ENCODE measurements around the gene TBK1.
A peak's percentile ranks its signal among the peaks of the same experiment; 100 is the strongest.

Gene TBK1

GRCh38 chr12:64452559-64453329 lies 824 bp downstream of the TBK1 start:
- DNase-seq (ENCODE audit: low read depth), result peak; percentile 43

- DNase-seq (ENCODE audit: low read depth), result no peak
These were observed 3.6 kb downstream of the TBK1 start for GRCh38 chr12:64455506-64455905.

- DNase-seq (ENCODE audit: low read depth), result no peak
These were observed 4.2 kb downstream of the TBK1 start for GRCh38 chr12:64456119-64456518.

- no peak for DNase-seq (ENCODE audit: low read depth)
These were observed 5.1 kb downstream of the TBK1 start for GRCh38 chr12:64457032-64457431.

GRCh38 chr12:64457466-64457865 lies 5.5 kb downstream of the TBK1 start:
- DNase-seq (ENCODE audit: low read depth), result no peak

- no peak for DNase-seq (ENCODE audit: low read depth)
These were observed 6.0 kb downstream of the TBK1 start for GRCh38 chr12:64457923-64458322.

GRCh38 chr12:64459394-64459891 lies 7.5 kb downstream of the TBK1 start:
- no peak for DNase-seq (ENCODE audit: low read depth)

GRCh38 chr12:64461634-64462414 lies 9.9 kb downstream of the TBK1 start:
- peak; percentile 53 for DNase-seq (ENCODE audit: low read depth)

GRCh38 chr12:64466178-64466577 lies 14.3 kb downstream of the TBK1 start:
- no peak for DNase-seq (ENCODE audit: low read depth)

- no peak for DNase-seq (ENCODE audit: low read depth)
These were observed 17.0 kb downstream of the TBK1 start for GRCh38 chr12:64468966-64469365.

- no peak for DNase-seq (ENCODE audit: low read depth)
These were observed 17.7 kb downstream of the TBK1 start for GRCh38 chr12:64469455-64470142.

GRCh38 chr12:64470495-64470894 lies 18.6 kb downstream of the TBK1 start:
- DNase-seq (ENCODE audit: low read depth), result no peak

- DNase-seq (ENCODE audit: low read depth), result no peak
These were observed 21.3 kb downstream of the TBK1 start for GRCh38 chr12:64473176-64473575.

GRCh38 chr12:64475518-64475917 lies 23.6 kb downstream of the TBK1 start:
- DNase-seq (ENCODE audit: low read depth), result no peak

GRCh38 chr12:64476844-64477243 lies 24.9 kb downstream of the TBK1 start:
- DNase-seq (ENCODE audit: low read depth), result no peak

- no peak for DNase-seq (ENCODE audit: low read depth)
These were observed 26.7 kb downstream of the TBK1 start for GRCh38 chr12:64478661-64479060.

- DNase-seq (ENCODE audit: low read depth), result no peak
These were observed 28.2 kb downstream of the TBK1 start for GRCh38 chr12:64480148-64480547.

- no peak for DNase-seq (ENCODE audit: low read depth)
These were observed 34.7 kb downstream of the TBK1 start for GRCh38 chr12:64486657-64487056.

- DNase-seq (ENCODE audit: low read depth), result no peak
These were observed 39.8 kb downstream of the TBK1 start for GRCh38 chr12:64491718-64492117.

GRCh38 chr12:64493513-64493912 lies 41.6 kb downstream of the TBK1 start:
- no peak for DNase-seq (ENCODE audit: low read depth)

- DNase-seq (ENCODE audit: low read depth), result no peak
These were observed 43.2 kb downstream of the TBK1 start for GRCh38 chr12:64494998-64495729.

- DNase-seq (ENCODE audit: low read depth), result no peak
These were observed 45.0 kb downstream of the TBK1 start for GRCh38 chr12:64496839-64497400.

All from HS-27A (cell line).